T-helper 2 cell treated with Interferon-gamma antibody and Interleukin-4, amounts not matched to agents 5 μg/mL and 100 μg/mL, for 36 hours (primary cell): ENCODE results near the gene DRAXIN.

Source experiments
- DNase-seq: peaks from one replicate; pipeline ENCODE4 v3.0.0; 2021; ENCODE audit warnings: low spot score
- H3K27ac Mint-ChIP-seq: one replicate; pipeline ENCODE4 v1.8.0; 2021; ENCODE audit warnings: mild to moderate bottlenecking, mixed read lengths
- H3K27me3 Mint-ChIP-seq: one replicate; pipeline ENCODE4 v1.8.0; 2021; ENCODE audit warnings: low read depth, mixed read lengths
- H3K36me3 Mint-ChIP-seq: one replicate; pipeline ENCODE4 v1.8.0; 2021; ENCODE audit warnings: low read depth, mixed read lengths
- H3K4me1 Mint-ChIP-seq: one replicate; pipeline ENCODE4 v1.8.0; 2021; ENCODE audit warnings: low read depth, mixed read lengths
- H3K4me3 Mint-ChIP-seq: one replicate; pipeline ENCODE4 v1.8.0; 2022; ENCODE audit warnings: mild to moderate bottlenecking, moderate library complexity, mixed read lengths
- H3K9me3 Mint-ChIP-seq: one replicate; pipeline ENCODE4 v1.8.0; 2021; ENCODE audit warnings: mixed read lengths

The DRAXIN gene

GRCh38 chr1:11751087-11751486 lies 59.6 kb downstream of the DRAXIN start:
- Mint-ChIP-seq H3K36me3 (peaks cover 4% of the 10 kb centered on the region), H3K9me3 (no peaks in the 10 kb centered on the region), H3K27ac (no peak overlapping the region), H3K4me1 (peaks cover 8% of the 10 kb centered on the region), H3K27me3 (peaks cover 3% of the 10 kb centered on the region), H3K4me3 (no peak overlapping the region)
- DNase-seq: no peak

DNA sequence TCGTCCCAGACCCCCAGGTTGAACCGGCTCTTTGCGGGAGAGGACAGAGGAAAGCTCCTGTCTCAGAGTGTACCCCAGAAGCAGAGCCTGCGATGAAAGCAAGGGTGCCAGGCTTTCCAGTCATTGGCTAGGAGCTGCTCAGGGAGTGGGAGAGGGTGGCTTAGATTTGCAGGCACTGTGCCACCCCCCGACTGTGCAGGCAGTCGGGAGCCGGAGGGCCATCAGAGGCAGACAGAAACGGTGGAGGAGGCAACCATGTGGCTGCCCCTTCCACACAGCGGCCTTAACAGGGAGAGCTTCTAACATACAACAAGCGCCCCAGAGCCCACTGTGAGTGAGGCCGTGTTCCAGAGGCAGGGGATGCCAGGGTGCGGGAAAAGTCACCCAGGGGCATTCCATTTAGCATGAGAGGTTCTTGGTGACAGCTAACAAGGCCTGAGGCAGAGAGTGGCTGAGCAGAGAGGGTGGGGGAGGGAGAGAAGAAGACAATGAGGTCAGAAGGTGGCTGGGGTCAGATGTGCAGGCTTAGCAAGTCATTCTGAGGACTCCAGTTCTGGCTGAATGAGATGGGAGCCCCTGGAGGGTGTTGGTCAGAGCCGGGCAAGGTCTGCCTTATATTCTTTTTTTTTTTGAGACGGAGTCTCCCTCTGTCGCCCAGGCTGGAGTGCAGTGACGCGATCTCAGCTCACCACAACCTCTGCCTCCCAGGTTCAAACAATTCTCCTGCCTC lies 61.0 kb downstream of the DRAXIN start:
- peaks cover 4% of the 10 kb centered on the region for H3K36me3 Mint-ChIP-seq
- H3K27me3 Mint-ChIP-seq: peaks cover 7% of the 10 kb centered on the region
- H3K4me1 Mint-ChIP-seq: peaks cover 8% of the 10 kb centered on the region
- H3K9me3 Mint-ChIP-seq: no peaks in the 10 kb centered on the region
- H3K27ac Mint-ChIP-seq: no peak overlapping the region
- no peak overlapping the region for H3K4me3 Mint-ChIP-seq
- DNase-seq: no peak

- H3K27ac Mint-ChIP-seq: no peak overlapping the region
- H3K27me3 Mint-ChIP-seq: peaks cover 9% of the 10 kb centered on the region
- H3K4me1 Mint-ChIP-seq: peaks cover 8% of the 10 kb centered on the region
- H3K36me3 Mint-ChIP-seq: peaks cover 4% of the 10 kb centered on the region
- H3K9me3 Mint-ChIP-seq: no peaks in the 10 kb centered on the region
- DNase-seq: no peak
- H3K4me3 Mint-ChIP-seq: no peak overlapping the region
These were observed 62.2 kb downstream of the DRAXIN start for GRCh38 chr1:11753555-11754208.

DNA sequence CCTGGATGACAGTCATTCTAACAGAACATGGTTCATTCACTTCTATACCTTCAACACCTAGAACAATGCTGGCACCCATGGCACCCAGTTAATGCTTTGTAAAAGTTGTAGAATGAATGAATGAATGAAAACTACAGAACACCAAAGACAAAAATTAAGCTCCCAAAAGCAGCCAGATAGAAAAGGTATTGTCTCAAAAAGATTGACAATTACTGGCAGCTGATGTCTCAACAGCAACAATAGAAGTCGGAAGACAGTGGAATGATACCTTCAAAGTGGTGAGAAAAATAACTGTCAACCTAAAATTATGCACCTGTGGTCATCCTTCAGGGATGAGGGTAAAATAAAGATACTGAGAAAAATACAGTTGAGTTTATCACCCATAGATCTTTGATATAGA lies 65.5 kb downstream of the DRAXIN start:
- peaks cover 3% of the 10 kb centered on the region for H3K4me1 Mint-ChIP-seq
- no peaks in the 10 kb centered on the region for H3K36me3 Mint-ChIP-seq
- DNase-seq: no peak
- peaks cover 23% of the 10 kb centered on the region for H3K27me3 Mint-ChIP-seq
- H3K4me3 Mint-ChIP-seq: no peak overlapping the region
- H3K27ac Mint-ChIP-seq: no peak overlapping the region
- H3K9me3 Mint-ChIP-seq: no peaks in the 10 kb centered on the region

DNA sequence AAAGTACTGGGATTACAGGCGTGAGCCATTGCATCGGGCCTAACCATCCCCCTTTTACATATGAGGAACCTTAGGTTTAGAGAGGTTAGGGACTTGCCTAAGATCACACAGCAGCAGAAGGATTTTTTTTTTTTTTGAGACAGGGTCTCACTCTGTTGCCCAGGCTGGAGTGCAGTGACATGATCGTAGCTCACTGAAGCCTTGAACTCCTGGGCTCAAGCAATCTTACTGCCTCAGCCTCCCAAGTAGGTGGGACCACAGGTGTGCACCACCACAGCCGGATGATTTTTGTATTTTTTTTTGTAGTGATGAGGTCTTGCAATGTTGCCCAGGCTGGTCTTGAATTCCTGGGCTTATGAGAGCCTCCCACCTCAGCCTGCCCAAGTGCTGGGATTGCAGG lies 68.3 kb downstream of the DRAXIN start:
- Mint-ChIP-seq H3K36me3 (no peaks in the 10 kb centered on the region), H3K9me3 (no peaks in the 10 kb centered on the region), H3K4me1 (no peaks in the 10 kb centered on the region), H3K4me3 (no peak overlapping the region), H3K27me3 (peaks cover 34% of the 10 kb centered on the region), H3K27ac (no peak overlapping the region)
- no peak for DNase-seq

DNA sequence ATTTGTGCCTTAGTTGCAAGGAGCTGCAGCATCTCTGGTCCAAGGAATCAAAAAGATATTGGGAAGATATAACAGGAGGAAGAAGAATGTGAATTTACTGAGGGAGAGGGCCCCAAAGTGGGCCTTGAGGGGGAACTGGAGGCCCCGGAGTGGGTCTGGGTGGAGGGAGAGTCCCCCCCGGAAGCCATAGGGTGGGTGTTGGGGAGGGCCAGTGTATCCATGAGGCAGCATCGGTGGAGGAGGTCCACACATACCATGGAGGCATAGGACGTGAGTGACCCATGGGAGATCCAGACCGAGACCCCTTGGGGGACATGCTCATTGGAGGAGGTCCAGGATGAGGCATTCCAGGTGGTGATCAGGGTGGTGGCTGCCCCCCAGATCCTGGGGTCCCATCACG lies 69.8 kb downstream of the DRAXIN start:
- H3K27ac Mint-ChIP-seq: no peak overlapping the region
- no peaks in the 10 kb centered on the region for H3K9me3 Mint-ChIP-seq
- peaks cover 30% of the 10 kb centered on the region for H3K27me3 Mint-ChIP-seq
- no peaks in the 10 kb centered on the region for H3K4me1 Mint-ChIP-seq
- DNase-seq: no peak
- H3K4me3 Mint-ChIP-seq: no peak overlapping the region
- no peaks in the 10 kb centered on the region for H3K36me3 Mint-ChIP-seq

- H3K9me3 Mint-ChIP-seq: no peaks in the 10 kb centered on the region
- no peaks in the 10 kb centered on the region for H3K4me1 Mint-ChIP-seq
- no peak within 1 kb of the TSS for H3K27ac Mint-ChIP-seq
- no peak within 1 kb of the TSS for H3K4me3 Mint-ChIP-seq
- H3K36me3 Mint-ChIP-seq: no peaks in the 10 kb centered on the region
- H3K27me3 Mint-ChIP-seq: peaks cover 27% of the 10 kb centered on the region
- DNase-seq: peak; percentile 19
These were observed 70.5 kb downstream of the DRAXIN start, which contains the start of gene C1orf167 for GRCh38 chr1:11761988-11762406. TSS of gene C1orf167 (plus strand) at chr1:11762193. CDS start at chr1:11764401, 2,208 bp downstream.

DNA sequence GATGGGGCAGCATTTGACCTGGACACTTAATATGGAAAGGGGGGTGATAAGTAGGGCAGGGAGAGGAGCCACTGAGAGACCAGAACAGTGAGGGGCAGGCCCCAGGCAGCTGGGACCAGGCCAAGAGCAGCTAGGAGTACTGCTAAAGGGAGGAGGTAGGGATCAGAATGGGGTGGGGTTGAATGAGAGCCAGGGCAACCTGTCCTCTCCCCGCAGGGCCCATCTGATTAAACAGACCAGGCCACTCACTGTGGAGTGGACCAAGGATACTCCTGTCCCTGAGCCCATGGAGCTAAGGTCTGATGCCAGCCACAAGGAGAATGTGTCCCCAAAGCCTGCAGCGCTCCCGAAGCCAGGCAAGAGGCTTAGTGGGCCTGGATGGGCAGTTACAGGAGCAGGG lies 72.6 kb downstream of the DRAXIN start:
- no peak overlapping the region for H3K4me3 Mint-ChIP-seq
- no peak overlapping the region for H3K27ac Mint-ChIP-seq
- H3K9me3 Mint-ChIP-seq: no peaks in the 10 kb centered on the region
- H3K27me3 Mint-ChIP-seq: peaks cover 25% of the 10 kb centered on the region
- H3K36me3 Mint-ChIP-seq: no peaks in the 10 kb centered on the region
- no peaks in the 10 kb centered on the region for H3K4me1 Mint-ChIP-seq
- no peak for DNase-seq

DNA sequence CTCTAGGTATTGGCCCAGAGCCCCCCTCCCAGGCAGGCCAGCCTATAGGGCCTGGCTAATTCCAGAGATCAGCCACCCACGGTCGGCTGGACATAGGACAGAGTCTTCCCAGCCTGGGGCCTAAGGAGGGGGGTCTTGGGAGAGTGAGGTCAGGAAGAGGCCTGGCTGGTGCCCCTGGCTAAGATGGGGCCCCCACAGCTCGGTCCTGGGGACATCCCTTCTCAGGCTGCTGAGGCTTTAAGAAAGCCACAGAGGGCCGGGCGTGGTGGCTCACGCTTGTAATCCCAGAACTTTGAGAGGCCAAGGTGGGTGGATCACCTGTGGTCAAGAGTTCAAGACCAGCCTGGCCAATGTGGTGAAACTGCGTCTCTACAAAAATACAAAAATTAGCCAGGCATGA lies 73.0 kb downstream of the DRAXIN start:
- no peaks in the 10 kb centered on the region for H3K36me3 Mint-ChIP-seq
- no peaks in the 10 kb centered on the region for H3K4me1 Mint-ChIP-seq
- no peaks in the 10 kb centered on the region for H3K9me3 Mint-ChIP-seq
- H3K4me3 Mint-ChIP-seq: no peak overlapping the region
- DNase-seq: no peak
- H3K27ac Mint-ChIP-seq: no peak overlapping the region
- peaks cover 25% of the 10 kb centered on the region for H3K27me3 Mint-ChIP-seq

GRCh38 chr1:11765661-11766428 lies 74.3 kb downstream of the DRAXIN start:
- no peaks in the 10 kb centered on the region for H3K36me3 Mint-ChIP-seq
- H3K27me3 Mint-ChIP-seq: peaks cover 18% of the 10 kb centered on the region
- DNase-seq: no peak
- no peak overlapping the region for H3K27ac Mint-ChIP-seq
- no peaks in the 10 kb centered on the region for H3K9me3 Mint-ChIP-seq
- H3K4me1 Mint-ChIP-seq: no peaks in the 10 kb centered on the region
- no peak overlapping the region for H3K4me3 Mint-ChIP-seq

- Mint-ChIP-seq H3K27me3 (peaks cover 13% of the 10 kb centered on the region), H3K9me3 (no peaks in the 10 kb centered on the region), H3K4me3 (no peak overlapping the region), H3K27ac (no peak overlapping the region), H3K36me3 (no peaks in the 10 kb centered on the region), H3K4me1 (no peaks in the 10 kb centered on the region)
- DNase-seq: no peak
These were observed 74.9 kb downstream of the DRAXIN start for GRCh38 chr1:11766429-11766776.

DNA sequence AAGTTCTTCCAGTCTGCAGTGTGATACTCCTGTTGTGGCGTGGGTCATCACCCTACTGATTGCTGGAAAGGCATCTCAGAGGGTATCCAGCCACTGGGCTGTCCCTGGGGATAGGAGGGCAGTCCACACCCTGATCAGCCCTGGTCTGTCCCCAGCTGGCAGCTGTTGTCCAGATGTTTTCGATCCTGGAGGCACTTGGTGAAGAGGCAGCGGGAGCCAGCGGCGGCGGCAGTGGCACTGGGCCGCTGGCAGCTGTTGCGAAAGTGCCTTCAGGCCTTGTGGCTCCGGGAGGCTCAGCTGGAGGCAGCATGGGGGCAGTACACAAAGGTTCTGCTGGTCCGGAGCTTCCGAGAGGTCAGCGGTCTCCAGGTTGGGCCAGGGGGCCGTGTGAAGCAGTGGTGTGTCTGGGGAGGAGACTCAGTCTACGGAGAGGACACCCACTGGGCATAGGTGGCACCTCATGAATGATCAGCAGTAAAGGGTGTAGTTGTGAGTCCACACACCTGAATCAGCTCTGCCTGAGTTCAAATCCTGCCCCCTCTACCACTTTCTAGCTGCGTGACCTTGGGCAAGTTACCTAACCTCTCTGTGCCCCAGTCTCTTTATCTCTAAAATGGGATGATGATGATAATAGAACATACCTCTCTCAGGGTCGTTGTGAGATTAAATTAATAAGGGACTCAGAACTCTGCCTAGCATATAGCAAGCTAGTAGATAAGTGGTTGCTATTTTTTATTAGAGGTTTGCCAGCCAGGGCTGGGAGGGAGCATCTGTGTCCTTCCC lies 76.6 kb downstream of the DRAXIN start:
- DNase-seq: no peak
- H3K27me3 Mint-ChIP-seq: peaks cover 2% of the 10 kb centered on the region
- H3K36me3 Mint-ChIP-seq: no peaks in the 10 kb centered on the region
- H3K4me3 Mint-ChIP-seq: no peak overlapping the region
- no peaks in the 10 kb centered on the region for H3K4me1 Mint-ChIP-seq
- no peaks in the 10 kb centered on the region for H3K9me3 Mint-ChIP-seq
- no peak overlapping the region for H3K27ac Mint-ChIP-seq

DNA sequence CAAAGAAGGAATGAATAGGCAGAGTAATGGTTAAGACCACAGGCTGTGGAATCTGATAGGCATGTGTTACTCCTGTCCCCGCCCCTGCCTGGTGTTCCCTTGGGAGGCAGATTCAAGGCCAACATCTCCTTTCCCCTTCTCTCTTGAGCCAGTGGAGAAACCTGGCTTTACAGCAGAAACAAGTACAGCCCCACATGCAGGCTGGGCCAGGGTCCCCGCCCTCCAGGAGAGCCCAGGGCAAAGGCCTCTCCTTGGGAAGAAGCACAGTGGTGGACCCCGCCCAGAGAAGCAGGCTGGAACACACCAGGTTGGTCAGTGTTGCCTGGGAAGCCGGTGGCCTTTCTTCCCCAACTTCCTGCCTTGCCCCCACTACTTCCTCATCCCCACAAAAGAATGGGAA lies 77.3 kb downstream of the DRAXIN start:
- H3K36me3 Mint-ChIP-seq: no peaks in the 10 kb centered on the region
- no peak overlapping the region for H3K27ac Mint-ChIP-seq
- H3K9me3 Mint-ChIP-seq: no peaks in the 10 kb centered on the region
- H3K4me3 Mint-ChIP-seq: no peak overlapping the region
- H3K27me3 Mint-ChIP-seq: no peaks in the 10 kb centered on the region
- no peaks in the 10 kb centered on the region for H3K4me1 Mint-ChIP-seq
- no peak for DNase-seq

- no peak for DNase-seq
- Mint-ChIP-seq H3K36me3 (no peaks in the 10 kb centered on the region), H3K9me3 (no peaks in the 10 kb centered on the region), H3K4me1 (no peaks in the 10 kb centered on the region), H3K27ac (no peak overlapping the region), H3K27me3 (no peaks in the 10 kb centered on the region), H3K4me3 (no peak overlapping the region)
These were observed 77.8 kb downstream of the DRAXIN start for GRCh38 chr1:11769274-11769673.
